Measurements from ENCODE around the gene TBATA.

- TF ChIP-seq POLR2AphosphoS5 (IDR thresholded peaks at IDR 0.05; ENCODE audit: low read depth, low read length): no peak
- no peak for TF ChIP-seq RFX5 (IDR thresholded peaks at IDR 0.05; ENCODE audit: borderline replicate concordance, low read depth, low read length)
- TF ChIP-seq, protein P1, sequence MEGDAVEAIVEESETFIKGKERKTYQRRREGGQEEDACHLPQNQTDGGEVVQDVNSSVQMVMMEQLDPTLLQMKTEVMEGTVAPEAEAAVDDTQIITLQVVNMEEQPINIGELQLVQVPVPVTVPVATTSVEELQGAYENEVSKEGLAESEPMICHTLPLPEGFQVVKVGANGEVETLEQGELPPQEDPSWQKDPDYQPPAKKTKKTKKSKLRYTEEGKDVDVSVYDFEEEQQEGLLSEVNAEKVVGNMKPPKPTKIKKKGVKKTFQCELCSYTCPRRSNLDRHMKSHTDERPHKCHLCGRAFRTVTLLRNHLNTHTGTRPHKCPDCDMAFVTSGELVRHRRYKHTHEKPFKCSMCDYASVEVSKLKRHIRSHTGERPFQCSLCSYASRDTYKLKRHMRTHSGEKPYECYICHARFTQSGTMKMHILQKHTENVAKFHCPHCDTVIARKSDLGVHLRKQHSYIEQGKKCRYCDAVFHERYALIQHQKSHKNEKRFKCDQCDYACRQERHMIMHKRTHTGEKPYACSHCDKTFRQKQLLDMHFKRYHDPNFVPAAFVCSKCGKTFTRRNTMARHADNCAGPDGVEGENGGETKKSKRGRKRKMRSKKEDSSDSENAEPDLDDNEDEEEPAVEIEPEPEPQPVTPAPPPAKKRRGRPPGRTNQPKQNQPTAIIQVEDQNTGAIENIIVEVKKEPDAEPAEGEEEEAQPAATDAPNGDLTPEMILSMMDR (IDR thresholded peaks at IDR 0.05; ENCODE audit: control extremely low read depth in 1 of 3, insufficient read depth in 1 of 3, low read depth in 1 of 3, low read length in 3 of 3): no peak
- no peak for TF ChIP-seq NRF1 (IDR thresholded peaks at IDR 0.05; ENCODE audit: low read depth, low read length)
Measured at GRCh38 chr10:70834441-70835151, 49.4 kb upstream of the TBATA start.

All from H1 (cell line).